SK-N-SH treated with all-trans-retinoic acid at 6 μM for 48 hours (cell line): ENCODE results near the gene LAIR2.

ENCODE experiments used
- ATAC-seq: fragments of 200-7000 bp; cut with Tn5 transposase; 3 replicates; pipeline ENCODE4 v1.9.1; 2020; ENCODE audit warnings: mild to moderate bottlenecking, moderate library complexity
- BACH2 ChIP-seq: fragments of 250-450 bp; sonication (Bioruptor Pico); IDR thresholded peaks from 2 replicates; pipeline ENCODE4 v1.9.0; 2021; ENCODE audit warnings: mild to moderate bottlenecking, borderline replicate concordance
- CSDC2 ChIP-seq: fragments of 250-450 bp; sonication (Bioruptor Pico); IDR thresholded peaks from 2 replicates; pipeline ENCODE4 v1.5.0; 2020; ENCODE audit warnings: mild to moderate bottlenecking, moderate library complexity
- ESRRG ChIP-seq: fragments of 250-450 bp; sonication (Bioruptor Pico); IDR thresholded peaks from 2 replicates; pipeline ENCODE4 v1.6.1; 2021; ENCODE audit warnings: mild to moderate bottlenecking
- ISL1 ChIP-seq: fragments of 250-450 bp; sonication (Bioruptor Pico); IDR thresholded peaks from 2 replicates; pipeline ENCODE4 v2.1.2; 2022; ENCODE audit warnings: mild to moderate bottlenecking, moderate library complexity
- OSR1 ChIP-seq: fragments of 250-450 bp; sonication (Bioruptor Pico); IDR thresholded peaks from 2 replicates; pipeline ENCODE4 v1.8.0; 2022; ENCODE audit warnings: moderate library complexity, mild to moderate bottlenecking, inconsistent platforms
- RARB ChIP-seq: fragments of 250-450 bp; sonication (Bioruptor Pico); IDR thresholded peaks from 2 replicates; pipeline ENCODE4 v1.8.0; 2021; ENCODE audit warnings: mild to moderate bottlenecking, moderate library complexity
- SNAI2 ChIP-seq: fragments of 250-450 bp; sonication (Bioruptor Pico); IDR thresholded peaks from 2 replicates; pipeline ENCODE4 v1.5.0; 2020; ENCODE audit warnings: mild to moderate bottlenecking, moderate library complexity
- TCF4 ChIP-seq: fragments of 250-450 bp; sonication (Bioruptor Pico); IDR thresholded peaks from 2 replicates; pipeline ENCODE4 v1.8.0; 2021; ENCODE audit warnings: mild to moderate bottlenecking, moderate library complexity, borderline replicate concordance
- TOX ChIP-seq: fragments of 250-450 bp; sonication (Bioruptor Pico); IDR thresholded peaks from 2 replicates; pipeline ENCODE4 v1.8.0; 2021; ENCODE audit warnings: mild to moderate bottlenecking, moderate library complexity, borderline replicate concordance
- ZC3H10 ChIP-seq: fragments of 250-450 bp; sonication (Bioruptor Pico); IDR thresholded peaks from 2 replicates; pipeline ENCODE4 v1.5.1; 2021; ENCODE audit warnings: mild to moderate bottlenecking, moderate library complexity
- ZFP3 ChIP-seq: fragments of 250-450 bp; sonication (Bioruptor Pico); IDR thresholded peaks from 2 replicates; pipeline ENCODE4 v1.5.0; 2020; ENCODE audit warnings: mild to moderate bottlenecking, moderate library complexity
- ZFP30 ChIP-seq: fragments of 450-650 bp; formaldehyde crosslinking; IDR thresholded peaks from 2 replicates; pipeline ENCODE4 v1.5.0; 2022; ENCODE audit warnings: mild to moderate bottlenecking, moderate library complexity
- ZNF565 ChIP-seq: fragments of 450-650 bp; formaldehyde crosslinking; conservative IDR thresholded peaks from 2 replicates; pipeline ENCODE4 v1.5.0; 2020; ENCODE audit warnings: low read depth, mild to moderate bottlenecking, moderate library complexity
- ZNF70 ChIP-seq: fragments of 450-650 bp; formaldehyde crosslinking; IDR thresholded peaks from 2 replicates; pipeline ENCODE4 v1.5.0; 2020; ENCODE audit warnings: mild to moderate bottlenecking, moderate library complexity
- TF ChIP-seq, protein P1 (sequence below): fragments of 250-450 bp; sonication (Bioruptor Pico); IDR thresholded peaks from 2 replicates; pipeline ENCODE4 v1.5.1; 2021; ENCODE audit warnings: mild to moderate bottlenecking, moderate library complexity
- TF ChIP-seq, protein P2 (sequence below): fragments of 250-450 bp; sonication (Bioruptor Pico); IDR thresholded peaks from 2 replicates; pipeline ENCODE4 v1.5.0; 2020; ENCODE audit warnings: mild to moderate bottlenecking, moderate library complexity
- TF ChIP-seq, protein P3 (sequence below): fragments of 250-450 bp; sonication (Bioruptor Pico); IDR thresholded peaks from 2 replicates; pipeline ENCODE4 v1.5.1; 2020; ENCODE audit warnings: low read depth, mild to moderate bottlenecking, moderate library complexity
- TF ChIP-seq, protein P4 (sequence below): fragments of 250-450 bp; sonication (Bioruptor Pico); IDR thresholded peaks from 2 replicates; pipeline ENCODE4 v1.8.0; 2020; ENCODE audit warnings: mild to moderate bottlenecking, moderate library complexity, borderline replicate concordance
- TF ChIP-seq, protein P5 (sequence below): fragments of 250-450 bp; sonication (Bioruptor Pico); IDR thresholded peaks from 2 replicates; pipeline ENCODE4 v1.8.0; 2021; ENCODE audit warnings: low read depth, mild to moderate bottlenecking, moderate library complexity, borderline replicate concordance

The LAIR2 gene

DNA sequence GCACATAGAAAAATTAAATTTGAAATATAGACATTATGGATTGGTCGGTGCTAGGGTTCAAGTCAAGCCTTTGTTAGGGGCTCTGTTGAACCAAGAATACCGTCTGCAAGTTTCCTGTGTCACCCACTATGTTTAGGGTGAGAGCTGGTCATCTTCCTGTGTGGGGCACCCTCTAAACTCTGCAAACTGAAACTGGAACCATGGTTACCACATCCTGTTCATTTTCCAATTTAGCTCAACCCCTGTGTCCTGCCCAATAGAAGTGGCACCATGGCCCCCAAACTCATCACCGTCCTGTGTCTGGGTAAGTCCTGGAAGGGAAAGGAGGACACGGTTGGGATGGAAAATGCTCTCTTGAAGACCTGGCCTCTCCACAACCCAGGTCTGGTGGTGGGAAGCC lies 29.9 kb downstream of the LAIR2 start:
- ATAC-seq, result no peak
- no peak for TF ChIP-seq ZC3H10 (CRISPR knock-in tag)
- TF ChIP-seq TCF4 (CRISPR knock-in tag), result no peak
- TF ChIP-seq, protein P1, sequence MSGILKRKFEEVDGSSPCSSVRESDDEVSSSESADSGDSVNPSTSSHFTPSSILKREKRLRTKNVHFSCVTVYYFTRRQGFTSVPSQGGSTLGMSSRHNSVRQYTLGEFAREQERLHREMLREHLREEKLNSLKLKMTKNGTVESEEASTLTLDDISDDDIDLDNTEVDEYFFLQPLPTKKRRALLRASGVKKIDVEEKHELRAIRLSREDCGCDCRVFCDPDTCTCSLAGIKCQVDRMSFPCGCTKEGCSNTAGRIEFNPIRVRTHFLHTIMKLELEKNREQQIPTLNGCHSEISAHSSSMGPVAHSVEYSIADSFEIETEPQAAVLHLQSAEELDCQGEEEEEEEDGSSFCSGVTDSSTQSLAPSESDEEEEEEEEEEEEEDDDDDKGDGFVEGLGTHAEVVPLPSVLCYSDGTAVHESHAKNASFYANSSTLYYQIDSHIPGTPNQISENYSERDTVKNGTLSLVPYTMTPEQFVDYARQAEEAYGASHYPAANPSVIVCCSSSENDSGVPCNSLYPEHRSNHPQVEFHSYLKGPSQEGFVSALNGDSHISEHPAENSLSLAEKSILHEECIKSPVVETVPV, result no peak
- TF ChIP-seq ISL1 (CRISPR knock-in tag), result no peak
- TF ChIP-seq BACH2 (CRISPR knock-in tag), result no peak

DNA sequence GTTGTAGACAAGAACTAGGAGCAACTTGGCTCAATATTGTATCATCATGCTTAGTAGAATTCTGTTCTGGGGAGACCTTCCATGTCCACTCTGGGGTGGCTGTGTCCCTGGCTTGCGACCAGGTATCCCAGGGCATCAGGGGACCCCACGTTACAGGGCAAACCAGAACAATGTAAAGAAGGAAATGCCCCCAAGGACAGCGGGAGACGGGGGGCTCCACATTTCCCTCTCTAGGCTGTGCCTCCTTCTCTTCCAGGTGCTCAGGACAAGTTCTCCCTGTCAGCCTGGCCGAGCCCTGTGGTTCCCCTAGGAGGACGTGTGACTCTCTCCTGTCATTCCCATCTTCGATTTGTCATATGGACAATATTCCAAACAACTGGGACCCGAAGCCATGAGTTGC lies 30.8 kb downstream of the LAIR2 start:
- ATAC-seq, result no peak
- TF ChIP-seq SNAI2 (CRISPR knock-in tag), result no peak
- TF ChIP-seq, protein P1, result no peak

DNA sequence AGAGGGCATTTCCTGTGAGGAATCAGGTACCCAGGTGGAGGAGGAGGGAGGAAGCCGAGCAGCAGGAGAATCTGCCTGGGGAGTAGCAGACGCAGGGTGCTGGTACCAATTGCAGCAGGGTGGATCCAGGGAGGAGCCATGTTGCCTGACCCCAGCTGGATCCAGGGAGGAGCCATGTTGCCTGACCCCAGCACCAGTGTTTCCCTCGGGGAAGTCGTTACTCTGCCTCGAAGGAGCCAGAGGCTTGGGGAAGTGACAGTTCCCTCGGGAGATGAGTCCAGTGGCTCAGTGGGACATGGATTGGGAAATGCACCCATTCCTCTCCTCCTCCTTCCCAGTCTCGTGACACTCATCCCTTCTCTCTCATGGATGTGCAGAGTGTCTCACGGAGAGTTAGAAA lies 31.5 kb downstream of the LAIR2 start:
- no peak for TF ChIP-seq OSR1 (CRISPR knock-in tag)
- TF ChIP-seq ESRRG (CRISPR knock-in tag), result no peak
- TF ChIP-seq, protein P1, result no peak
- TF ChIP-seq ZFP30 (CRISPR knock-in tag), result no peak
- TF ChIP-seq, protein P2, sequence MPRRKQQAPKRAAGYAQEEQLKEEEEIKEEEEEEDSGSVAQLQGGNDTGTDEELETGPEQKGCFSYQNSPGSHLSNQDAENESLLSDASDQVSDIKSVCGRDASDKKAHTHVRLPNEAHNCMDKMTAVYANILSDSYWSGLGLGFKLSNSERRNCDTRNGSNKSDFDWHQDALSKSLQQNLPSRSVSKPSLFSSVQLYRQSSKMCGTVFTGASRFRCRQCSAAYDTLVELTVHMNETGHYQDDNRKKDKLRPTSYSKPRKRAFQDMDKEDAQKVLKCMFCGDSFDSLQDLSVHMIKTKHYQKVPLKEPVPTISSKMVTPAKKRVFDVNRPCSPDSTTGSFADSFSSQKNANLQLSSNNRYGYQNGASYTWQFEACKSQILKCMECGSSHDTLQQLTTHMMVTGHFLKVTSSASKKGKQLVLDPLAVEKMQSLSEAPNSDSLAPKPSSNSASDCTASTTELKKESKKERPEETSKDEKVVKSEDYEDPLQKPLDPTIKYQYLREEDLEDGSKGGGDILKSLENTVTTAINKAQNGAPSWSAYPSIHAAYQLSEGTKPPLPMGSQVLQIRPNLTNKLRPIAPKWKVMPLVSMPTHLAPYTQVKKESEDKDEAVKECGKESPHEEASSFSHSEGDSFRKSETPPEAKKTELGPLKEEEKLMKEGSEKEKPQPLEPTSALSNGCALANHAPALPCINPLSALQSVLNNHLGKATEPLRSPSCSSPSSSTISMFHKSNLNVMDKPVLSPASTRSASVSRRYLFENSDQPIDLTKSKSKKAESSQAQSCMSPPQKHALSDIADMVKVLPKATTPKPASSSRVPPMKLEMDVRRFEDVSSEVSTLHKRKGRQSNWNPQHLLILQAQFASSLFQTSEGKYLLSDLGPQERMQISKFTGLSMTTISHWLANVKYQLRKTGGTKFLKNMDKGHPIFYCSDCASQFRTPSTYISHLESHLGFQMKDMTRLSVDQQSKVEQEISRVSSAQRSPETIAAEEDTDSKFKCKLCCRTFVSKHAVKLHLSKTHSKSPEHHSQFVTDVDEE (CRISPR knock-in tag), result no peak
- TF ChIP-seq RARB (CRISPR knock-in tag), result no peak
- TF ChIP-seq, protein P3, sequence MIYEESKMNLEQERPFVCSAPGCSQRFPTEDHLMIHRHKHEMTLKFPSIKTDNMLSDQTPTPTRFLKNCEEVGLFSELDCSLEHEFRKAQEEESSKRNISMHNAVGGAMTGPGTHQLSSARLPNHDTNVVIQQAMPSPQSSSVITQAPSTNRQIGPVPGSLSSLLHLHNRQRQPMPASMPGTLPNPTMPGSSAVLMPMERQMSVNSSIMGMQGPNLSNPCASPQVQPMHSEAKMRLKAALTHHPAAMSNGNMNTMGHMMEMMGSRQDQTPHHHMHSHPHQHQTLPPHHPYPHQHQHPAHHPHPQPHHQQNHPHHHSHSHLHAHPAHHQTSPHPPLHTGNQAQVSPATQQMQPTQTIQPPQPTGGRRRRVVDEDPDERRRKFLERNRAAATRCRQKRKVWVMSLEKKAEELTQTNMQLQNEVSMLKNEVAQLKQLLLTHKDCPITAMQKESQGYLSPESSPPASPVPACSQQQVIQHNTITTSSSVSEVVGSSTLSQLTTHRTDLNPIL (CRISPR knock-in tag), result no peak
- TF ChIP-seq, protein P4, sequence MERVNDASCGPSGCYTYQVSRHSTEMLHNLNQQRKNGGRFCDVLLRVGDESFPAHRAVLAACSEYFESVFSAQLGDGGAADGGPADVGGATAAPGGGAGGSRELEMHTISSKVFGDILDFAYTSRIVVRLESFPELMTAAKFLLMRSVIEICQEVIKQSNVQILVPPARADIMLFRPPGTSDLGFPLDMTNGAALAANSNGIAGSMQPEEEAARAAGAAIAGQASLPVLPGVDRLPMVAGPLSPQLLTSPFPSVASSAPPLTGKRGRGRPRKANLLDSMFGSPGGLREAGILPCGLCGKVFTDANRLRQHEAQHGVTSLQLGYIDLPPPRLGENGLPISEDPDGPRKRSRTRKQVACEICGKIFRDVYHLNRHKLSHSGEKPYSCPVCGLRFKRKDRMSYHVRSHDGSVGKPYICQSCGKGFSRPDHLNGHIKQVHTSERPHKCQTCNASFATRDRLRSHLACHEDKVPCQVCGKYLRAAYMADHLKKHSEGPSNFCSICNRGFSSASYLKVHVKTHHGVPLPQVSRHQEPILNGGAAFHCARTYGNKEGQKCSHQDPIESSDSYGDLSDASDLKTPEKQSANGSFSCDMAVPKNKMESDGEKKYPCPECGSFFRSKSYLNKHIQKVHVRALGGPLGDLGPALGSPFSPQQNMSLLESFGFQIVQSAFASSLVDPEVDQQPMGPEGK (CRISPR knock-in tag), result no peak
- TF ChIP-seq ZNF565, result no peak
- TF ChIP-seq BACH2 (CRISPR knock-in tag), result no peak
- no peak for TF ChIP-seq TOX
- no peak for TF ChIP-seq SNAI2 (CRISPR knock-in tag)
- TF ChIP-seq CSDC2, result no peak
- TF ChIP-seq, protein P5, sequence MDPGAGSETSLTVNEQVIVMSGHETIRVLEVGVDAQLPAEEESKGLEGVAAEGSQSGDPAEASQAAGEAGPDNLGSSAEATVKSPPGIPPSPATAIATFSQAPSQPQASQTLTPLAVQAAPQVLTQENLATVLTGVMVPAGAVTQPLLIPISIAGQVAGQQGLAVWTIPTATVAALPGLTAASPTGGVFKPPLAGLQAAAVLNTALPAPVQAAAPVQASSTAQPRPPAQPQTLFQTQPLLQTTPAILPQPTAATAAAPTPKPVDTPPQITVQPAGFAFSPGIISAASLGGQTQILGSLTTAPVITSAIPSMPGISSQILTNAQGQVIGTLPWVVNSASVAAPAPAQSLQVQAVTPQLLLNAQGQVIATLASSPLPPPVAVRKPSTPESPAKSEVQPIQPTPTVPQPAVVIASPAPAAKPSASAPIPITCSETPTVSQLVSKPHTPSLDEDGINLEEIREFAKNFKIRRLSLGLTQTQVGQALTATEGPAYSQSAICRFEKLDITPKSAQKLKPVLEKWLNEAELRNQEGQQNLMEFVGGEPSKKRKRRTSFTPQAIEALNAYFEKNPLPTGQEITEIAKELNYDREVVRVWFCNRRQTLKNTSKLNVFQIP (CRISPR knock-in tag), result no peak
- no peak for TF ChIP-seq ZC3H10 (CRISPR knock-in tag)
- TF ChIP-seq ISL1 (CRISPR knock-in tag), result no peak
- TF ChIP-seq ZNF70 (CRISPR knock-in tag), result no peak
- no peak for TF ChIP-seq ZFP3 (CRISPR knock-in tag)
- no peak for ATAC-seq
